ENCODE data around the gene CCDC141.

Gene CCDC141

GRCh38 chr2:178892751-178893625 is 156.9 kb downstream of the CCDC141 start:
- no peak for DNase-seq (ENCODE audit: extremely low read depth, low read depth)
- no peak for TF ChIP-seq CTCF (IDR thresholded peaks at IDR 0.05; ENCODE audit: low read depth, low read length)

- TF ChIP-seq CTCF (IDR thresholded peaks at IDR 0.05; ENCODE audit: low read depth, low read length) = no peak
- DNase-seq (ENCODE audit: extremely low read depth, low read depth) = no peak
Measured at GRCh38 chr2:178891959-178892485, 157.9 kb downstream of the CCDC141 start.

- peak; percentile 29 for DNase-seq (ENCODE audit: extremely low read depth, low read depth)
- TF ChIP-seq CTCF (IDR thresholded peaks at IDR 0.05; ENCODE audit: low read depth, low read length) = peak; percentile 94
Measured at GRCh38 chr2:178891265-178891958, 158.5 kb downstream of the CCDC141 start.

- no peak for TF ChIP-seq CTCF (IDR thresholded peaks at IDR 0.05; ENCODE audit: low read depth, low read length)
- no peak for DNase-seq (ENCODE audit: extremely low read depth, low read depth)
Measured at GRCh38 chr2:178886006-178886405, 163.9 kb downstream of the CCDC141 start.

- TF ChIP-seq CTCF (IDR thresholded peaks at IDR 0.05; ENCODE audit: low read depth, low read length) = no peak
- no peak for DNase-seq (ENCODE audit: extremely low read depth, low read depth)
Measured at GRCh38 chr2:178884440-178884839, 165.5 kb downstream of the CCDC141 start.

- TF ChIP-seq CTCF (IDR thresholded peaks at IDR 0.05; ENCODE audit: low read depth, low read length) = no peak
- DNase-seq (ENCODE audit: extremely low read depth, low read depth) = no peak
Measured at GRCh38 chr2:178882666-178883440, 167.1 kb downstream of the CCDC141 start.

All from AG09319 (cell line).